Activated CD8-positive, alpha-beta memory T cell treated with anti-CD3 and anti-CD28 coated beads, Interleukin-2, amount 50 U/mL, for 4 hours (primary cell): ENCODE results near the gene ZNF598.

Experiments used
- DNase-seq: peaks from one replicate; pipeline ENCODE4 v3.0.0-alpha.2; 2020

ZNF598 gene

GRCh38 chr16:2009791-2010510 lies at the start of gene ZNF598:
Gene ZNF598 (minus strand): TSS chr16:2009821.
- peak; percentile 80 for DNase-seq

GRCh38 chr16:2058872-2059271 lies 49.3 kb upstream of the ZNF598 start:
- no peak for DNase-seq

- DNase-seq: no peak
Measured at GRCh38 chr16:2058420-2058819, 48.8 kb upstream of the ZNF598 start.

- no peak for DNase-seq
Measured at GRCh38 chr16:2057438-2057837, 47.8 kb upstream of the ZNF598 start.

- DNase-seq: no peak
Measured at GRCh38 chr16:2056681-2057407, 47.2 kb upstream of the ZNF598 start.

GRCh38 chr16:2056077-2056476 lies 46.5 kb upstream of the ZNF598 start:
- no peak for DNase-seq

GRCh38 chr16:2054543-2055245 lies 45.1 kb upstream of the ZNF598 start:
- DNase-seq: no peak

- DNase-seq: no peak
Measured at GRCh38 chr16:2053897-2054296, 44.3 kb upstream of the ZNF598 start.

GRCh38 chr16:2053211-2053610 lies 43.6 kb upstream of the ZNF598 start:
- no peak for DNase-seq

GRCh38 chr16:2048116-2048543 lies 38.5 kb upstream of the ZNF598 start:
- DNase-seq: no peak

- DNase-seq: peak; percentile 94
Measured at GRCh38 chr16:2047330-2048115, 37.9 kb upstream of the ZNF598 start, which contains the start of the genes NTHL1 and TSC2. Gene NTHL1 (minus strand): TSS chr16:2047834. CDS start chr16:2047823, 11 bp downstream. Gene TSC2 (plus strand): TSS chr16:2047985. CDS start chr16:2048616, 631 bp downstream.

- no peak for DNase-seq
Measured at GRCh38 chr16:2046893-2047329, 37.3 kb upstream of the ZNF598 start.

- DNase-seq: no peak
Measured at GRCh38 chr16:2045965-2046892, 36.6 kb upstream of the ZNF598 start.

- DNase-seq: no peak
Measured at GRCh38 chr16:2044541-2044940, 34.9 kb upstream of the ZNF598 start.

- no peak for DNase-seq
Measured at GRCh38 chr16:2043667-2044451, 34.2 kb upstream of the ZNF598 start.

GRCh38 chr16:2042986-2043666 lies 33.5 kb upstream of the ZNF598 start:
- no peak for DNase-seq

- DNase-seq: no peak
Measured at GRCh38 chr16:2042171-2042985, 32.8 kb upstream of the ZNF598 start.

GRCh38 chr16:2040787-2041522 lies 31.3 kb upstream of the ZNF598 start:
- no peak for DNase-seq
